ENCODE results near the gene TMEM150B. TPM values are rescaled to one million over a fixed set of nuclear protein-coding genes. Genes with fewer than 3 reads are reported as not detected.

TMEM150B gene
- total RNA-seq: 0.62 TPM
- long read RNA-seq: 0 reads

- intact Hi-C loops (cut with DNase I): no loop called here
- no peak for DNase-seq (ENCODE audit: low spot score)
Measured at GRCh38 chr19:55325172-55325571, at the start of gene TMEM150B. TSS of gene TMEM150B (minus strand) at chr19:55325341. CDS start at chr19:55321036, 4,305 bp downstream.

GRCh38 chr19:55373993-55374757 lies 49.0 kb upstream of the TMEM150B start:
- intact Hi-C loops (cut with DNase I): no loop called here
- DNase-seq (ENCODE audit: low spot score): no peak

- intact Hi-C loops (cut with DNase I): no loop called here
- DNase-seq (ENCODE audit: low spot score): no peak
Measured at GRCh38 chr19:55373306-55373992, 48.3 kb upstream of the TMEM150B start.

GRCh38 chr19:55372316-55373081 lies 47.4 kb upstream of the TMEM150B start:
- DNase-seq (ENCODE audit: low spot score): no peak
- intact Hi-C loops (cut with DNase I): no loop called here

GRCh38 chr19:55370305-55370988 lies 45.3 kb upstream of the TMEM150B start, which contains the start of gene IL11:
TSS of gene IL11 (minus strand) at chr19:55370463. CDS start at chr19:55370310, 153 bp downstream.
- intact Hi-C loops (cut with DNase I): no loop called here

GRCh38 chr19:55369653-55370304 lies 44.6 kb upstream of the TMEM150B start:
- no peak for DNase-seq (ENCODE audit: low spot score)

More at GRCh38 chr19:55370305-55370988, 45.3 kb upstream of the TMEM150B start, which contains the start of gene IL11:
- DNase-seq (ENCODE audit: low spot score): no peak

GRCh38 chr19:55368701-55369563 lies 43.8 kb upstream of the TMEM150B start:
- intact Hi-C loops (cut with DNase I): no loop called here
- no peak for DNase-seq (ENCODE audit: low spot score)

More at GRCh38 chr19:55369653-55370304, 44.6 kb upstream of the TMEM150B start:
- intact Hi-C loops (cut with DNase I): no loop called here

- intact Hi-C loops (cut with DNase I): no loop called here
- no peak for DNase-seq (ENCODE audit: low spot score)
Measured at GRCh38 chr19:55368106-55368505, 43.0 kb upstream of the TMEM150B start.

- DNase-seq (ENCODE audit: low spot score): no peak
- intact Hi-C loops (cut with DNase I): no loop called here
Measured at GRCh38 chr19:55366790-55367189, 41.6 kb upstream of the TMEM150B start.

- DNase-seq (ENCODE audit: low spot score): no peak
- intact Hi-C loops (cut with DNase I): no loop called here
Measured at GRCh38 chr19:55365964-55366363, 40.8 kb upstream of the TMEM150B start.

GRCh38 chr19:55365245-55365644 lies 40.1 kb upstream of the TMEM150B start:
- no peak for DNase-seq (ENCODE audit: low spot score)
- intact Hi-C loops (cut with DNase I): no loop called here

- intact Hi-C loops (cut with DNase I): no loop called here
- DNase-seq (ENCODE audit: low spot score): no peak
Measured at GRCh38 chr19:55362990-55363716, 38.0 kb upstream of the TMEM150B start, which contains the start of gene GARIN5B. TSS of gene GARIN5B (minus strand) at chr19:55363260. CDS start at chr19:55363066, 194 bp downstream.

- intact Hi-C loops (cut with DNase I): no loop called here
- no peak for DNase-seq (ENCODE audit: low spot score)
Measured at GRCh38 chr19:55362174-55362989, 37.2 kb upstream of the TMEM150B start.

GRCh38 chr19:55360902-55361301 lies 35.8 kb upstream of the TMEM150B start:
- intact Hi-C loops (cut with DNase I): no loop called here

GRCh38 chr19:55358943-55359908 lies 34.1 kb upstream of the TMEM150B start:
- DNase-seq (ENCODE audit: low spot score): no peak
- intact Hi-C loops (cut with DNase I): no loop called here

More at GRCh38 chr19:55360902-55361301, 35.8 kb upstream of the TMEM150B start:
- DNase-seq (ENCODE audit: low spot score): no peak
